Osteoblast (primary cell): ENCODE measurements around the gene IL17RC. TPM values are rescaled to one million over a fixed set of nuclear protein-coding genes. Genes with fewer than 3 reads are reported as not detected.

Experiments used
- DNase-seq: peaks from one replicate; pipeline ENCODE4 v3.0.0; 2011; ENCODE audit warnings: low spot score, mixed read lengths; ENCODE audit not compliant: insufficient read length; ENCODE audit errors: missing footprints
- H2AFZ ChIP-seq: 2 replicates; pipeline ENCODE4 v1.6.0; 2011; ENCODE audit warnings: mild to moderate bottlenecking, low read length
- H3K27ac ChIP-seq: 2 replicates; pipeline ENCODE4 v1.5.1; 2011; ENCODE audit warnings: mild to moderate bottlenecking, low read depth, low read length, moderate library complexity
- H3K27me3 ChIP-seq: 2 replicates; pipeline ENCODE4 v1.6.0; 2012; ENCODE audit warnings: mild to moderate bottlenecking, control low read depth, inconsistent platforms, low read length, moderate library complexity; ENCODE audit not compliant: insufficient read depth
- H3K36me3 ChIP-seq: 2 replicates; pipeline ENCODE4 v1.5.1; 2011; ENCODE audit warnings: mild to moderate bottlenecking, low read length, control low read depth, moderate library complexity; ENCODE audit not compliant: insufficient read depth
- H3K4me1 ChIP-seq: 2 replicates; pipeline ENCODE4 v1.5.1; 2011; ENCODE audit warnings: mild to moderate bottlenecking, low read length, control low read depth, moderate library complexity; ENCODE audit not compliant: insufficient read depth
- H3K4me2 ChIP-seq: 2 replicates; pipeline ENCODE4 v1.6.0; 2011; ENCODE audit warnings: mild to moderate bottlenecking, low read length; ENCODE audit not compliant: insufficient read depth
- H3K4me3 ChIP-seq: fragments of 200-600 bp; sonication (generic); 3 replicates; pipeline ENCODE4 v1.5.1; 2012; ENCODE audit warnings: mild to moderate bottlenecking, low read length, inconsistent platforms; ENCODE audit not compliant: insufficient read depth
- H3K79me2 ChIP-seq: 2 replicates; pipeline ENCODE4 v1.6.0; 2012; ENCODE audit warnings: mild to moderate bottlenecking, low read length, control low read depth, inconsistent platforms; ENCODE audit not compliant: insufficient read depth
- H3K9me3 ChIP-seq: 2 replicates; pipeline ENCODE4 v1.5.1; 2011; ENCODE audit warnings: low read depth, low read length, control low read depth
- H4K20me1 ChIP-seq: 2 replicates; pipeline ENCODE4 v1.6.0; 2012; ENCODE audit warnings: mild to moderate bottlenecking, low read length, control low read depth; ENCODE audit not compliant: insufficient read depth
- total RNA-seq: library from RNA; depleted of rRNA; stranded (reverse); fragments of >200 nt; gene quantifications from 2 replicates; pipeline ENCODE4 v1.2.3, GENCODE V29; 2012
- TF ChIP-seq, protein P1 (sequence below): IDR thresholded peaks from 2 replicates; pipeline ENCODE4 v1.5.1; 2011; ENCODE audit warnings: mild to moderate bottlenecking, low read depth, low read length, moderate library complexity; ENCODE audit errors: extremely low read depth

The IL17RC gene, protein sequence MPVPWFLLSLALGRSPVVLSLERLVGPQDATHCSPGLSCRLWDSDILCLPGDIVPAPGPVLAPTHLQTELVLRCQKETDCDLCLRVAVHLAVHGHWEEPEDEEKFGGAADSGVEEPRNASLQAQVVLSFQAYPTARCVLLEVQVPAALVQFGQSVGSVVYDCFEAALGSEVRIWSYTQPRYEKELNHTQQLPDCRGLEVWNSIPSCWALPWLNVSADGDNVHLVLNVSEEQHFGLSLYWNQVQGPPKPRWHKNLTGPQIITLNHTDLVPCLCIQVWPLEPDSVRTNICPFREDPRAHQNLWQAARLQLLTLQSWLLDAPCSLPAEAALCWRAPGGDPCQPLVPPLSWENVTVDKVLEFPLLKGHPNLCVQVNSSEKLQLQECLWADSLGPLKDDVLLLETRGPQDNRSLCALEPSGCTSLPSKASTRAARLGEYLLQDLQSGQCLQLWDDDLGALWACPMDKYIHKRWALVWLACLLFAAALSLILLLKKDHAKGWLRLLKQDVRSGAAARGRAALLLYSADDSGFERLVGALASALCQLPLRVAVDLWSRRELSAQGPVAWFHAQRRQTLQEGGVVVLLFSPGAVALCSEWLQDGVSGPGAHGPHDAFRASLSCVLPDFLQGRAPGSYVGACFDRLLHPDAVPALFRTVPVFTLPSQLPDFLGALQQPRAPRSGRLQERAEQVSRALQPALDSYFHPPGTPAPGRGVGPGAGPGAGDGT
- 42.1 and 47.0 TPM in 2 replicates for total RNA-seq

DNA sequence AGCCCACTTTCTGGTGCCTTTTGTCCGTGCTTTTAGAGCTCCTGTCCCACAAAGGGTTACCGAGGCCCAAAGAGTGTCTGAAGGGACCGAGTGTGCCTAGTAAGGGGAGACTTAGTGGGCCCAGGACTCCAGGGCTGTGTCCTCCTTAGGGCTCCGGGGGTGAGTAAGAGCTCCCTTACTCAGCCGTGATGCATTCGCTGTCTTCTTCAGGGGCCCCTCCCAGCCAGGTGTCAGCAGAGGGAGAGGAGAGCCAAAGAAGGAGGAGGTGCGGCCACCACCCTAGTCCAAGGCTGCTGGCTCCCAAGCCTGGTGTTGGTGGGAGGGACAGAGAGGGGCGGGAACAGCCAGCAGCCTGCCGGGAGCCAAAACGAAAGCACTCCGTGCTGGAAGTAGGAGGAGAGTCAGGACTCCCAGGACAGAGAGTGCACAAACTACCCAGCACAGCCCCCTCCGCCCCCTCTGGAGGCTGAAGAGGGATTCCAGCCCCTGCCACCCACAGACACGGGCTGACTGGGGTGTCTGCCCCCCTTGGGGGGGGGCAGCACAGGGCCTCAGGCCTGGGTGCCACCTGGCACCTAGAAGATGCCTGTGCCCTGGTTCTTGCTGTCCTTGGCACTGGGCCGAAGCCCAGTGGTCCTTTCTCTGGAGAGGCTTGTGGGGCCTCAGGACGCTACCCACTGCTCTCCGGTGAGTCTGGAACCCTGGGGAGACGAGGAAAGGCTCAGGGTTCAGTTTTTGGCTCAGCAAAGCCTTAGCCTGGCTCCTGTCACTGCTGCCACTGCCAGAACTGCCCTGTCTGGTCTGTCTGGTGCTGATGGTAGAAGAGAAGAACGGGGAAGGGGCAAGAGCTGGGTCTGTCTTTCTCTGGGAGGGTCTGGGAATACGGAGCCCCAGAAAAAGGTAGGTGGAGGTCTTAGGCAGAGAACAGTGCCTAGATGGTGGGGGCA is at the start of gene IL17RC:
TSS of gene IL17RC (plus strand) at position 365 of the 947 bp plus-strand sequence. CDS start at position 583, 218 bp downstream.
- TF ChIP-seq, protein P1, sequence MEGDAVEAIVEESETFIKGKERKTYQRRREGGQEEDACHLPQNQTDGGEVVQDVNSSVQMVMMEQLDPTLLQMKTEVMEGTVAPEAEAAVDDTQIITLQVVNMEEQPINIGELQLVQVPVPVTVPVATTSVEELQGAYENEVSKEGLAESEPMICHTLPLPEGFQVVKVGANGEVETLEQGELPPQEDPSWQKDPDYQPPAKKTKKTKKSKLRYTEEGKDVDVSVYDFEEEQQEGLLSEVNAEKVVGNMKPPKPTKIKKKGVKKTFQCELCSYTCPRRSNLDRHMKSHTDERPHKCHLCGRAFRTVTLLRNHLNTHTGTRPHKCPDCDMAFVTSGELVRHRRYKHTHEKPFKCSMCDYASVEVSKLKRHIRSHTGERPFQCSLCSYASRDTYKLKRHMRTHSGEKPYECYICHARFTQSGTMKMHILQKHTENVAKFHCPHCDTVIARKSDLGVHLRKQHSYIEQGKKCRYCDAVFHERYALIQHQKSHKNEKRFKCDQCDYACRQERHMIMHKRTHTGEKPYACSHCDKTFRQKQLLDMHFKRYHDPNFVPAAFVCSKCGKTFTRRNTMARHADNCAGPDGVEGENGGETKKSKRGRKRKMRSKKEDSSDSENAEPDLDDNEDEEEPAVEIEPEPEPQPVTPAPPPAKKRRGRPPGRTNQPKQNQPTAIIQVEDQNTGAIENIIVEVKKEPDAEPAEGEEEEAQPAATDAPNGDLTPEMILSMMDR, result no peak
- H3K79me2 ChIP-seq, result peaks cover 16% of the 10 kb centered on the region

GRCh38 chr3:9867106-9867505 is 49.8 kb upstream of the IL17RC start:
- Histone ChIP-seq H3K27me3 (no peaks in the 10 kb centered on the region), H3K9me3 (no peaks in the 10 kb centered on the region)

More for the DNA sequence above, at the start of gene IL17RC:
- Histone ChIP-seq H3K4me1 (peaks cover 53% of the 10 kb centered on the region), H3K4me2 (peak within 1 kb of the TSS; percentile 93), H3K36me3 (no peaks in the 10 kb centered on the region), H2AFZ (peak within 1 kb of the TSS; percentile 92), H3K27ac (peak within 1 kb of the TSS; percentile 73), H3K9me3 (no peaks in the 10 kb centered on the region), H3K4me3 (peak within 1 kb of the TSS; percentile 76), H4K20me1 (peaks cover 2% of the 10 kb centered on the region), H3K27me3 (no peaks in the 10 kb centered on the region)
- peak; percentile 97 for DNase-seq

GRCh38 chr3:9869955-9870354 is 46.9 kb upstream of the IL17RC start:
- TF ChIP-seq, protein P1, result no peak
- no peaks in the 10 kb centered on the region for H3K79me2 ChIP-seq
- no peak overlapping the region for H2AFZ ChIP-seq
- no peaks in the 10 kb centered on the region for H4K20me1 ChIP-seq
- no peaks in the 10 kb centered on the region for H3K27me3 ChIP-seq
- H3K27ac ChIP-seq, result no peak overlapping the region
- H3K9me3 ChIP-seq, result no peaks in the 10 kb centered on the region
- H3K4me2 ChIP-seq, result no peak overlapping the region
- H3K36me3 ChIP-seq, result no peaks in the 10 kb centered on the region
- no peak overlapping the region for H3K4me3 ChIP-seq
- no peaks in the 10 kb centered on the region for H3K4me1 ChIP-seq
- DNase-seq, result no peak

More at GRCh38 chr3:9867106-9867505, 49.8 kb upstream of the IL17RC start:
- peaks cover 7% of the 10 kb centered on the region for H3K4me1 ChIP-seq
- DNase-seq, result peak; percentile 11
- H2AFZ ChIP-seq, result no peak overlapping the region
- H3K79me2 ChIP-seq, result no peaks in the 10 kb centered on the region
- H3K4me3 ChIP-seq, result no peak overlapping the region
- TF ChIP-seq, protein P1, result no peak
- no peaks in the 10 kb centered on the region for H4K20me1 ChIP-seq
- no peak overlapping the region for H3K4me2 ChIP-seq
- no peak overlapping the region for H3K27ac ChIP-seq
- no peaks in the 10 kb centered on the region for H3K36me3 ChIP-seq
